Measurements from ENCODE around the gene NRXN3. TPM values are rescaled to one million over a fixed set of nuclear protein-coding genes. Genes with fewer than 3 reads are reported as not detected.

NRXN3 gene
- total RNA-seq, 2 donors from 2014 or later, result not detected

DNA sequence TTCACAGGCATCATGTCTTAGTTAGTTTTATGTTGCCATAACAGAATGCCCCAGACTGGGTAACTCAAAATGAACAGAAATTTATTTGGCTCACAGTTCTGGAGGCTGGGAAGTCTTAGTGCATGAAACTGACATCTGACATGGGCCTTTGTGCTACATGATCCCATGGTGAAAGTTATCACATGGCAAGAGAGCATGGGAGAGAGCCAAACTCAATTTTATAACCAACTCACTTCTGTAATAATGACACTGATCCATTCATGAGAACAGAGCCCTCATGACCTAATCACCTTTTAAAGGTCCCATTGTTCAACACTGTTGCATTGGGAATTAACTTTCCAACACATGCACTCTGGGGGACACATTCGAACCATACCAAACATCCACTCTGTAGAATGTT, 1026.0 kb downstream of the NRXN3 start:
- Mint-ChIP-seq H3K9me3 (peaks cover 3 to 7% of the 10 kb centered on the region in 2 donors), H3K36me3 (ENCODE audit: insufficient read depth in 2 of 2) (no peaks in the 10 kb centered on the region), H3K27me3 (ENCODE audit: low read depth) (no peaks in the 10 kb centered on the region), H3K27ac (no peak overlapping the region), H3K4me3 (no peak overlapping the region), H3K4me1 (ENCODE audit: low read depth) (no peaks in the 10 kb centered on the region)
- DNase-seq, result no peak
- ATAC-seq (replicated peaks in 1 of 2), result no peak

DNA sequence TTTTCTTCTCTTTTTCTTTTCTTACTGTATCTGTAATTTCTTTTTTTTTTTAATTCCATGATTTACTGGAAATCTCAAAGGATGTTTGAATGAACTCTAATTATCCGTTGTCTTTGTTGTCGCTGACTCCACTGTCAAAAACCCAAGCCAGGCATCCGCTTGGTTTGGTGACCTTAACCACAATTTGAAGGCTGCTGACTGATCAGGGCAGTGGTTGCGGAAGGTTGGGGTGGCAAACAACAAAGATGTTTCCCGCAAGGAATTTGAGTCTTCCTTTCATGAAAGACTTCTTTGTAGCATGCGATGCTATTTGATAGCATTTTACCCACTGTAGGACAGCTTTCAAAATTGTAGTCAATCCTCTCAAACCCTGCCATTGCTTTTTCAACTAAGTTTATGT, 1027.3 kb downstream of the NRXN3 start:
- no peak overlapping the region for H3K4me3 Mint-ChIP-seq
- no peak overlapping the region for H3K27ac Mint-ChIP-seq
- peaks cover 3 to 7% of the 10 kb centered on the region in 2 donors for H3K9me3 Mint-ChIP-seq
- DNase-seq (no peak), ATAC-seq (replicated peaks in 1 of 2) (no peak)
- H3K36me3 Mint-ChIP-seq (ENCODE audit: insufficient read depth in 2 of 2), result no peaks in the 10 kb centered on the region
- H3K27me3 Mint-ChIP-seq (ENCODE audit: low read depth), result no peaks in the 10 kb centered on the region
- no peaks in the 10 kb centered on the region for H3K4me1 Mint-ChIP-seq (ENCODE audit: low read depth)

DNA sequence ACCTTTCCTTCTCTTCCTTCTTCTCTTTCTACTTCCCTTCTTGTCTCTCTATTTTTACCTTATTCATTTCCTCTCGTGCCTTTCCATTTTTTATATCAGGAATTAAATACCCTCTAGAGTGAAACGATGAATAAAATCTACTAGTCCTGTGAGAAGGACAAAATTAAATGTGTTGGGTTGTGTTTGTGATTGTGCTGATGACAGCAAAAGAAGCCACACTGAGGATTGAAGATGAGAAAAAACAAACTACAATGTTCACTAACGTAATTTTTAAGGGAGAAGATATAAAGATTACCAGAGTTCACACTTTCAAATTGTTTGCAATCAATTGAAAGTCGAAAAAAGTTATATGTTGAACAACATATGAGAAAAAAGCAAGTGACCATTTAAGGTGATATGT, 1029.0 kb downstream of the NRXN3 start:
- no peaks in the 10 kb centered on the region for H3K4me1 Mint-ChIP-seq (ENCODE audit: low read depth)
- no peaks in the 10 kb centered on the region for H3K27me3 Mint-ChIP-seq (ENCODE audit: low read depth)
- no peak overlapping the region for H3K27ac Mint-ChIP-seq

DNA sequence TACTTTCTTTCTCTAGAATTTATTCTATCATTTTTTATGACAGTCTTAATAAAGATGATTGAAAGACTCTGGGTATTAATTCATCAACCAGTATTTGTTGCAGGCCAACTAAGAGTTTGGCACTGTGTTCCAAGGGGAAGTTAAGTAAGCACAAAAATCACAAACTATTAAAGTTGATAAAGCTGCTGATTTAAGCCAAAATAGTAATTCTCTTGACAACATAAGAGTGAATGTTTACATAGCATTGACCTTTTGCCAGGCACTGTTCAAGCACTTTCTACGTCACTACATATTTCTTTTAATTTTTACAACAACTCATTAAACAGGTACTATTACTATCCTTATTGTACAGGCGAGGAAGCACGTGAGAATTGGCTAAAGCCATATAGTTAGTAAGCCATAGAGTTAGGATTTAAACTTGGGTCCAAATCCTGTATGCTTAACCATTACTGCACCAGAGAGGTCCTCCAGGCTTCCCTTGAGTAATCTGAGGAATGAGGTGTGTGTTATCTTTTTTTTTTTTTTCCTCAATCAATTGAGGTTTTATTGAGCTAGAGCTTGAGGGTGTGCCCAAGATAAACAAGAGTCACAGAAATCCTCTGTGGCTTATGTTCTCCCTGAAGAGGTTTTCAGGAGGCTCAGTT, 1031.5 kb downstream of the NRXN3 start:
- Mint-ChIP-seq H3K4me1 (ENCODE audit: low read depth) (no peaks in the 10 kb centered on the region), H3K9me3 (peaks cover 3 to 7% of the 10 kb centered on the region in 2 donors), H3K27ac (no peak overlapping the region), H3K27me3 (ENCODE audit: low read depth) (no peaks in the 10 kb centered on the region), H3K4me3 (no peak overlapping the region), H3K36me3 (ENCODE audit: insufficient read depth in 2 of 2) (no peaks in the 10 kb centered on the region)
- ATAC-seq (replicated peaks in 1 of 2), result no peak
- DNase-seq, result no peak

More for the DNA sequence above, 1029.0 kb downstream of the NRXN3 start:
- Mint-ChIP-seq H3K36me3 (ENCODE audit: insufficient read depth in 2 of 2) (no peaks in the 10 kb centered on the region), H3K9me3 (peaks cover 3 to 7% of the 10 kb centered on the region in 2 donors), H3K4me3 (no peak overlapping the region)
- no peak for DNase-seq
- no peak for ATAC-seq (replicated peaks in 1 of 2)

DNA sequence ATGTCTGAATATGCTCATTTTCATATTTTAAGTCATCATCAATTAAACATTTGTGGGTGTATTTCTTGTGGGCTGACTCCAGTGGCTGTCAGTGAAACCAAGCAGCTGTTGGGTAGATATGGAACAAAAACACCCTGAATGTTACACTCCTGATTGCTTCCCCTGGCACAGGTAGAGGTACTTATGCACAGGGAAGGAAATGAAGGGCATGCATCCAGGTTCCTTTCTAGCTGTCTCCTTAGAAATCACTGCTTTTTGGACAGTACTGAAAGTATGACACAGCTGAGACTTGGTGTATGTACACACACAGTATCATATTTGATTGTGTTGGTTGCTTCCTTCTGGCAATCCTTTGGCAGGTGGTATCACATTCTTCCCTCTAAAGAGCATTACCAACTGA, 1034.4 kb downstream of the NRXN3 start:
- H3K27ac Mint-ChIP-seq, result no peak overlapping the region
- DNase-seq, result no peak
- H3K36me3 Mint-ChIP-seq (ENCODE audit: insufficient read depth in 2 of 2), result no peaks in the 10 kb centered on the region
- no peak overlapping the region for H3K4me3 Mint-ChIP-seq
- H3K27me3 Mint-ChIP-seq (ENCODE audit: low read depth), result no peaks in the 10 kb centered on the region
- no peak for ATAC-seq (replicated peaks in 1 of 2)
- peaks cover 3 to 7% of the 10 kb centered on the region in 2 donors for H3K9me3 Mint-ChIP-seq
- H3K4me1 Mint-ChIP-seq (ENCODE audit: low read depth), result no peaks in the 10 kb centered on the region

DNA sequence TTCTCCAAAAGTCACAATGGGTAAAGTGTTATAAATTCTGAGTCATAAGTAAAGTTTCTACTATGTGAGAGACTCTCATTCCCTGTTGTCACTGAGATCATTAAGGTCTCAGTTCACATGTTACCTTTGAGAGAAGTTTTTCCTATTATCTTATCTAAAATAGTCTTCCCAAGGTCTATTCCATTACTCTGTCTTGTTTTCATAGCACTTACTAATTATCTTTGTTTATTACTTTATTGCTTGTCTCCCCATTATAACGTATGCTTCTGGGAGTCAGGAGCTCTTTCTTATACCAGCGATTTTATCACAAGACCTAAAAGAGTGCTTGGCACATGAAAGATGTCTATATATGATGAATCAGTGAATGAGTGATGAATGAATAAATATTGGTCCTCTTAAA, 1039.2 kb downstream of the NRXN3 start:
- no peaks in the 10 kb centered on the region for H3K4me1 Mint-ChIP-seq (ENCODE audit: low read depth)
- no peak for DNase-seq
- H3K9me3 Mint-ChIP-seq, result peaks cover 2 to 3% of the 10 kb centered on the region in 2 donors
- no peaks in the 10 kb centered on the region for H3K36me3 Mint-ChIP-seq (ENCODE audit: insufficient read depth in 2 of 2)
- ATAC-seq (replicated peaks in 1 of 2), result no peak
- no peak overlapping the region for H3K4me3 Mint-ChIP-seq
- no peaks in the 10 kb centered on the region for H3K27me3 Mint-ChIP-seq (ENCODE audit: low read depth)
- no peak overlapping the region for H3K27ac Mint-ChIP-seq

DNA sequence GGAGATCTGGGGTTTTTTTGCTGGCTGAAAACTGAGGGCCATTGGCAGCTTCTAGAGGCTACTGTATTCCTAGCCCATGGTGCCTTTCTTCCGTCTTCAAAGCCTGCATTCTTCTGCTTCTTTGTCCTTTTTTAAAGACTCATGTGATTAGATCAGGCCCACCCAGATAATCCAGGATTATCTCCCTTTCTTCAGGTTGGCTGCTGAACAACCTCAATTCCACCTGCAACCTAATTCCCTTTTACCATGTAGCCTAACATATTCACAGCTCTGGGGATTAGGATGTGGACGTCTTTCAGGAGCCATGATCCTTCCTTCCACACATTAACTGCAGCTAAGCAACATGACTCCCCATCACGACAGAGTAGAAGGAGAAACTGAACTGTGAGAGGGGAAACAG, 1055.6 kb downstream of the NRXN3 start:
- Mint-ChIP-seq H3K4me3 (no peak overlapping the region), H3K9me3 (peaks cover 5 to 8% of the 10 kb centered on the region in 2 donors)
- ATAC-seq (replicated peaks in 1 of 2), result no peak

DNA sequence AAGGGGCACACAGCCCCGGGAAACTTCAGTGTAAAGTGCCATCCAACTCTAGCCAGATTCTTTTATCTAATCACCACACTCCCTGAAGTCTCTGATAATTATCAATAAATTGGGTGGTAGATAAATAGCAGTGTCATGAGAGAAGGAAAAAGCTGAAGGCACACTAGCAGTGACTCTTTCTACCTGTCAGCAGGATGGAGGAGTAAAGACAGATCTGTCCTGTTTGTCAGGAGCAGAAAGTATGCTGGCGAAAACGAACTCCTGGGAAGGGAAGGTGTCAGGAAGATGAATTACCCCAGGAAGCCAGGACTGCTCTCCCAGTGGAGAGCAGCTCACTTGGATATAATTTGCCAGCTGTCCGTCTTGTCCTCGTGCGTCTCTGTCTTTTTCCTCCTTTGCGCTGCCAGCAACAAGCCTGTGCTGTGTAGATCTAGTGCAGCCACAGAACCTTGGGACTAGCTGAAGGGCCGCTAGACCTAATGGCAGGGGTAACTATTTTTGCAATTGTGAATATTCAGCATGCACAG, 1059.3 kb downstream of the NRXN3 start:
- no peak overlapping the region for H3K4me3 Mint-ChIP-seq
- no peak for DNase-seq

More for the DNA sequence above, 1055.6 kb downstream of the NRXN3 start:
- Mint-ChIP-seq H3K4me1 (ENCODE audit: low read depth) (no peaks in the 10 kb centered on the region), H3K27ac (no peak overlapping the region), H3K36me3 (ENCODE audit: insufficient read depth in 2 of 2) (peaks cover 0 to 2% of the 10 kb centered on the region in 2 donors), H3K27me3 (ENCODE audit: low read depth) (no peaks in the 10 kb centered on the region)
- no peak for DNase-seq

DNA sequence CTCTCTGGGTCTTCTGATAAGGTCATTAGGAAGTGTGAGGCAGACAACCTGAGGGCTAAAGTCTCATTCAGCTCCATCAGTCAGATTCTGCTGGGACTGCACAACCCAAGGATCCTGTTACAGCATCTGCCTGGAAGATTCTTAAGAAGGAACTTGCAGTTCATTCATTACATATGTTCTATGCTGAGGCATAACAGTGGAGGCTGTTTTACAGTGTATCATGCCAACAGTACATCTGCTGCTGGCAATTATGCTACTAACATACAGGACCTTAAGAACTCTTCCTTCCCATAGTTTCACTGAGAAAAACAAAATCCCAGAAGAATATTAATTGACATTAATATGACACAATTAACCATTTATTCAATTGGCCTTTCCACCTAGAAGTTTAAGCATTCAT, 1072.5 kb downstream of the NRXN3 start:
- no peak overlapping the region for H3K27ac Mint-ChIP-seq
- peaks cover 7 to 10% of the 10 kb centered on the region in 2 donors for H3K9me3 Mint-ChIP-seq
- H3K4me1 Mint-ChIP-seq (ENCODE audit: low read depth), result no peaks in the 10 kb centered on the region
- no peaks in the 10 kb centered on the region for H3K27me3 Mint-ChIP-seq (ENCODE audit: low read depth)
- H3K36me3 Mint-ChIP-seq (ENCODE audit: insufficient read depth in 2 of 2), result peaks cover 0 to 2% of the 10 kb centered on the region in 2 donors
- DNase-seq (no peak), ATAC-seq (replicated peaks in 1 of 2) (no peak)
- H3K4me3 Mint-ChIP-seq, result no peak overlapping the region

More for the DNA sequence above, 1059.3 kb downstream of the NRXN3 start:
- H3K9me3 Mint-ChIP-seq, result peaks cover 4 to 5% of the 10 kb centered on the region in 2 donors
- no peak for ATAC-seq (replicated peaks in 1 of 2)
- H3K4me1 Mint-ChIP-seq (ENCODE audit: low read depth), result no peaks in the 10 kb centered on the region
- no peaks in the 10 kb centered on the region for H3K27me3 Mint-ChIP-seq (ENCODE audit: low read depth)
- no peak overlapping the region for H3K27ac Mint-ChIP-seq
- no peaks in the 10 kb centered on the region for H3K36me3 Mint-ChIP-seq (ENCODE audit: insufficient read depth in 2 of 2)

DNA sequence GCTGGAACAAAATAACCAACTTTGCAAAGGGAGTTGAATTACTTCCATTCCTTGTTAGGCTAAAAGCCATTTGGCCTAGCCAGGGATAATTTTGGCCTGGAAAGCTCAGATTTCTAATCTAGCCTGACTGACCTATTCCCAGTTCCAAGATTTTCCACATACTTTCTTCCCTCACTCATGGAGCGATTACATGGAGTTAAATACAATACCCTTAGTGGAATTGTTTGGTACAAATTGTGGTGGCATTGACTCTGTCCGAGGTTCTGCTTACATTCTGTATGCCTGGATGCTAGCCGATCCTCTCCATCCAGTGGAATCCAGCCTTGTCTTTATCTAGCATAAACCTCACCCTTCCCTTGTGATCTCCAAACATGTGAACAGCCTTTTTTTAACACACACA, 1076.0 kb downstream of the NRXN3 start:
- Mint-ChIP-seq H3K4me1 (ENCODE audit: low read depth) (no peaks in the 10 kb centered on the region), H3K27ac (no peak overlapping the region), H3K4me3 (no peak overlapping the region), H3K36me3 (ENCODE audit: insufficient read depth in 2 of 2) (peaks cover 0 to under 1% of the 10 kb centered on the region in 2 donors), H3K27me3 (ENCODE audit: low read depth) (no peaks in the 10 kb centered on the region), H3K9me3 (peaks cover 4 to 7% of the 10 kb centered on the region in 2 donors)
- DNase-seq, result no peak
- ATAC-seq (replicated peaks in 1 of 2), result no peak

DNA sequence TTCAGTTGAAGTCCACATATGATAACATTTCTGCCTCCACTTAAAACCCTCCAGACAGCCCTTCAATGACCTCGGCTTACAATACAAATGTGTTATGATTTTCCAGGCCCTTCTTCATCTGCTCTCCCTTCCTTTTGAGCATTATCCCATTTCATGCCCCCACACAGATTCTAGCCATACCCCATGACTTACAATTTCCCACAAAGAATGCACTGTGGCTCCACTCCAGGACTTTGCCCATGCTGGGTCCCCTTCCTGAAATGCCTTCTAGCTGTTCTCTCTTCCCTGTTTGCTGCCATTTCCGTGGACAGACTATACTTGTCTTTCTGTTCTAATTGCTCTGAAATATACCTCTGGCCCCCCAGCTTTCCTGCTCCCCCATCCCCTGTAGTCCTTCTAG, 1078.0 kb downstream of the NRXN3 start:
- ATAC-seq (replicated peaks in 1 of 2) (no peak), DNase-seq (no peak)
- H3K9me3 Mint-ChIP-seq, result peaks cover 10 to 14% of the 10 kb centered on the region in 2 donors
- no peaks in the 10 kb centered on the region for H3K27me3 Mint-ChIP-seq (ENCODE audit: low read depth)
- no peaks in the 10 kb centered on the region for H3K4me1 Mint-ChIP-seq (ENCODE audit: low read depth)
- no peak overlapping the region for H3K4me3 Mint-ChIP-seq
- H3K27ac Mint-ChIP-seq, result no peak overlapping the region
- H3K36me3 Mint-ChIP-seq (ENCODE audit: insufficient read depth in 2 of 2), result no peaks in the 10 kb centered on the region

DNA sequence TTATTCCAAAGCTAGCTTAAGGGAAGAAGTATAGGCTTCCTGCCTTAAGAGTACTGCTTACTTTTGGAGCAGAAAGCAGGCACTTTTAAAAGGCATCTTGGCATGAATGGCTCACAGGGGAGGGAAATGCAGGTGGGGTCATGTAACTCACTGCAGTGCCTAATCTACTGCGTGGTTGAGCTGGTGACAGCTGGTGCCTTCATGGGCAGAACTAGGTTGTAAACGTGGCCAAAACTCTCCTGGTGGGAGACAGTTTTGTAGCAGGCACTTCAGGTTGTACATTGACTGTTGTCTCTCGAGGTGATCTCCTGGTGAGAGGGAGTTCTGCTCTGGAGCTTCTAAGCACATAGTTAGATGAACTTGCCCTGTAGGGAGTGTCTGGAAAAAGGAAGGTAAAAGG, 1078.6 kb downstream of the NRXN3 start:
- no peak overlapping the region for H3K4me3 Mint-ChIP-seq
- H3K27ac Mint-ChIP-seq, result no peak overlapping the region
- DNase-seq, result no peak
- no peaks in the 10 kb centered on the region for H3K4me1 Mint-ChIP-seq (ENCODE audit: low read depth)
- H3K9me3 Mint-ChIP-seq, result peaks cover 10 to 14% of the 10 kb centered on the region in 2 donors
- H3K36me3 Mint-ChIP-seq (ENCODE audit: insufficient read depth in 2 of 2), result no peaks in the 10 kb centered on the region
- H3K27me3 Mint-ChIP-seq (ENCODE audit: low read depth), result no peaks in the 10 kb centered on the region
- no peak for ATAC-seq (replicated peaks in 1 of 2)

DNA sequence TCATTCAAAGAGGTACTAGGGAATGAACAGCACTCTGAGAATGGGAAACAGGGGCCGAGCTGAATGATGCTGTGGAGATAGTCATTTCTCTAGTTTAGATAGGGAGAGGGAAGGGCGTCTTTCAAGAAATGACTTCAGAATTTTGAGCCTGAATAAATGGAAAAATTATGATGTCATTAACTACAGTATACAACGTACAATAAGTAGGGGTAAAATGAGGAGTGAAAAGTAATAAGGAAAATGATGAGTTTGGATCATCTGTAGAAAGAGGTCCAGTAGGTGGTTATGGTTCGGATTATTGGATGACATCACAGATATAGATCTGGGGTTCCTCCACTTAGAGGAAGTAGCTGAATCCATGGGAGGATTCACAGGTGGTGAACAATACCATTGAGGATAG, 1081.1 kb downstream of the NRXN3 start:
- H3K27ac Mint-ChIP-seq, result no peak overlapping the region
- no peak overlapping the region for H3K4me3 Mint-ChIP-seq
- peaks cover 12 to 17% of the 10 kb centered on the region in 2 donors for H3K9me3 Mint-ChIP-seq
- H3K4me1 Mint-ChIP-seq (ENCODE audit: low read depth), result no peaks in the 10 kb centered on the region
- no peaks in the 10 kb centered on the region for H3K36me3 Mint-ChIP-seq (ENCODE audit: insufficient read depth in 2 of 2)
- no peak for DNase-seq
- no peak for ATAC-seq (replicated peaks in 1 of 2)
- H3K27me3 Mint-ChIP-seq (ENCODE audit: low read depth), result no peaks in the 10 kb centered on the region

DNA sequence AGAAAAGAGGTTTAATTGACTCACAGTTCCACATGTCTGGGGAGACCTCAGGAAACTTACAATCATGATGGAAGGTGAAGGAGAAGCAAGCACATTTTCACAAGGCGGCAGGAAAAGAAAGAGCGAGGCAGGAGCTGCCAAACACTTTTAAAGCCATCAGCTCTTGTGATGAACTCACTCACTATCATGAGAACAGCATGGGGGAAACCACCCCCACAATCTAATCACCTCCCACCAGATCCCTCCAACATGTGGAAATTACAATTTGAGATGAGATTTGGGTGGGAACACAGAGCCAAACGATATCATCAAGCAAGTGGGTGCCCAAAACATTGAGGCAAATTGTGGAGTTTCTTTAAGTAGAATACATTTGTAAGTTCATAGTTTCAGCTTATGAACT, 1083.4 kb downstream of the NRXN3 start:
- ATAC-seq (replicated peaks in 1 of 2), result no peak
- peaks cover 12 to 18% of the 10 kb centered on the region in 2 donors for H3K9me3 Mint-ChIP-seq
- no peak for DNase-seq
- H3K4me1 Mint-ChIP-seq (ENCODE audit: low read depth), result no peaks in the 10 kb centered on the region
- H3K36me3 Mint-ChIP-seq (ENCODE audit: insufficient read depth in 2 of 2), result no peaks in the 10 kb centered on the region
- H3K4me3 Mint-ChIP-seq, result no peak overlapping the region
- no peak overlapping the region for H3K27ac Mint-ChIP-seq
- H3K27me3 Mint-ChIP-seq (ENCODE audit: low read depth), result no peaks in the 10 kb centered on the region
